ENCODE measurements around the gene HLA-DOA. TPM values are rescaled to one million over a fixed set of nuclear protein-coding genes. Genes with fewer than 3 reads are reported as not detected.

HLA-DOA gene
- total RNA-seq, 1 donor, result not detected

- peak; percentile 49 for DNase-seq (ENCODE audit: low read depth)
- TF ChIP-seq, protein P1, sequence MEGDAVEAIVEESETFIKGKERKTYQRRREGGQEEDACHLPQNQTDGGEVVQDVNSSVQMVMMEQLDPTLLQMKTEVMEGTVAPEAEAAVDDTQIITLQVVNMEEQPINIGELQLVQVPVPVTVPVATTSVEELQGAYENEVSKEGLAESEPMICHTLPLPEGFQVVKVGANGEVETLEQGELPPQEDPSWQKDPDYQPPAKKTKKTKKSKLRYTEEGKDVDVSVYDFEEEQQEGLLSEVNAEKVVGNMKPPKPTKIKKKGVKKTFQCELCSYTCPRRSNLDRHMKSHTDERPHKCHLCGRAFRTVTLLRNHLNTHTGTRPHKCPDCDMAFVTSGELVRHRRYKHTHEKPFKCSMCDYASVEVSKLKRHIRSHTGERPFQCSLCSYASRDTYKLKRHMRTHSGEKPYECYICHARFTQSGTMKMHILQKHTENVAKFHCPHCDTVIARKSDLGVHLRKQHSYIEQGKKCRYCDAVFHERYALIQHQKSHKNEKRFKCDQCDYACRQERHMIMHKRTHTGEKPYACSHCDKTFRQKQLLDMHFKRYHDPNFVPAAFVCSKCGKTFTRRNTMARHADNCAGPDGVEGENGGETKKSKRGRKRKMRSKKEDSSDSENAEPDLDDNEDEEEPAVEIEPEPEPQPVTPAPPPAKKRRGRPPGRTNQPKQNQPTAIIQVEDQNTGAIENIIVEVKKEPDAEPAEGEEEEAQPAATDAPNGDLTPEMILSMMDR (IDR thresholded peaks at IDR 0.05; ENCODE audit: insufficient read depth, low read depth, low read length), result peak; percentile 56
- H3K4me3 ChIP-seq (ENCODE audit: low read depth, low read length), result peak overlapping the region; percentile 91
Observed at GRCh38 chr6:32967151-32968091, 42.0 kb downstream of the HLA-DOA start.

DNA sequence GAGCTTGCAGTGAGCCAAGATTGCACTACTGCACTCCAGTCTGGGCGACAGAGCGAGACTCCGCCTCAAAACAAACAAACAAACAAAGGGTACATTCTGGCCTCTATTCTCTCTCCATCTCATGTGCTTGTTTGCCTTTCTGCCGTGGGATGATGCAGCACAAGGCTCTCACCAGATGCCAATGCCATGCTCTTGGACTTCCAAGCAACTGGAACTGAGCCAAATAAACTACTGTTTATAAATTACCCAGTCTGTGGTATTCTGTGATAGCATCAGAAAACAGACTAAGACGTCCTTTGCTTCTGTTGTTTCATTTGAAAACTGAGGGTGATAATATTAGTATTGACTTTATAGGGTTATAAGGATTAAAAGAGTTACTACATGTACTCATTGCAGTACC, 44.6 kb downstream of the HLA-DOA start:
- no peak for DNase-seq (ENCODE audit: low read depth)
- no peak overlapping the region for H3K4me3 ChIP-seq (ENCODE audit: low read depth, low read length)
- TF ChIP-seq, protein P1 (IDR thresholded peaks at IDR 0.05; ENCODE audit: insufficient read depth, low read depth, low read length), result no peak

- H3K4me3 ChIP-seq (ENCODE audit: low read depth, low read length), result no peak overlapping the region
- DNase-seq (ENCODE audit: low read depth), result no peak
- TF ChIP-seq, protein P1 (IDR thresholded peaks at IDR 0.05; ENCODE audit: insufficient read depth, low read depth, low read length), result no peak
Observed at GRCh38 chr6:32963866-32964265, 45.5 kb downstream of the HLA-DOA start.

DNA sequence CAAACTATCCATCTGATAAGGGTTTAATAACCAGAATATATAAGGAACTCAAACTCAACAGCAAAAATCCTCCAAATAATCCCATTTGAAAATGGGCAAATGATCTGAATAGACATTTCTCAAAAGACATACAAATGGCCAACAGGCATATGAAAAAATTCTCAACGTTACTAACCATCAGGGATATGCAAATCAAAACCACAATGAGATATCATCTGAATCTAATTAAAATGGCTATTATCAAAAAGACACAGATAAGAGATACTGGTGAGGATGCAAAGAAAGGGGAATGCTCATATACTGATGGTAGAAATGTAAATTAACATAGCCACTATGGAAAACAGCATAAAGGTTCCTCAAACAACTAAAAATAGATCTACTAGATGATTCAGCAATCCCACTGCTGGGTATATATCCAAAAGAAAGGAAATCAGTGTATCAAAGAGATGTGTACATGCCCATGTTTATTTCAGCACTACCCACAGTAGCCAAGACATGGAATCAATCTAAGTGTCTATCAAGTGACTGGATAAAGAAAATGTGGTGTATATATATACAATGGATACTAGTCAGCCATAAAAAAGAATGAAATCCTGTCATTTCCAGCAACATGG, 47.1 kb downstream of the HLA-DOA start:
- DNase-seq (ENCODE audit: low read depth), result no peak
- H3K4me3 ChIP-seq (ENCODE audit: low read depth, low read length), result no peak overlapping the region
- TF ChIP-seq, protein P1 (IDR thresholded peaks at IDR 0.05; ENCODE audit: insufficient read depth, low read depth, low read length), result no peak

DNA sequence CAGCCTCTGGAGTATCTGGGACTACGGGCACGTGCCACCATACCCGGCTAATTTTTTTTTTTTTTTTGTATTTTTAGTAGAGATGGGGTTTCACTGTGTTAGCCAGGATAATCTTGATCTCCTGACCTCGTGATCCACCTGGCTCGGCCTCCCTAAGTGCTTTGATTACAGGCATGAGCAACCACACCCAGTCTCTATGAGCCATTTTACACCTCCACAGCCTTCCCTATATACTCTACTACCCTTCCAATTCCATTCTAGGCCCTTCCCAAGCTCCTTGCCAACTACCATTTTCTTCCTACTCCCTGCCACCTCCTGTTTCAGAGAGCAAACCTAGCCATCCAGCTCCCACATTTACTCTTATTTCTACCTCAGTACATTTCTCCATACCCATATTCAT, 48.8 kb downstream of the HLA-DOA start:
- TF ChIP-seq, protein P1 (IDR thresholded peaks at IDR 0.05; ENCODE audit: insufficient read depth, low read depth, low read length), result no peak
- no peak for DNase-seq (ENCODE audit: low read depth)
- no peak overlapping the region for H3K4me3 ChIP-seq (ENCODE audit: low read depth, low read length)

DNA sequence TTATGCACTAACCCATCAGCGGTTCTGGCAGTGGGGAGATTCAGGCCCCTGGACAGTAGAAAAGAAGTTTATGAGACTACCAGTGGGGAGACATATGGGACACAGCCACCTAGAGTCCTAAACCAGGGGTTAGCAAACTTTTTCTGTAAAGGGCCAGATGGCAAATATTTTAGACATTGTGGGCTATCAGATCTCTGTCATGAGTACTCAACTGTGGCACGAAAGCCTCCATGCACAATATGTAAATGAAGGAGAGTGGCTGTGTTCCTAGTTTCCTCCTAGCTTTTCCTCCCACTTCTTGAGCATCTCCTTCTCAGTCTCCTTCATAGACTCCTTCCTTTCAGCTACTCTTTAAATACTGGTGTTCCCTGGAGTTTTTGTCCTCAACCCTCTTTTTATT, 53.2 kb downstream of the HLA-DOA start:
- TF ChIP-seq, protein P1 (IDR thresholded peaks at IDR 0.05; ENCODE audit: insufficient read depth, low read depth, low read length), result no peak
- H3K4me3 ChIP-seq (ENCODE audit: low read depth, low read length), result no peak overlapping the region
- DNase-seq (ENCODE audit: low read depth), result no peak
